GM18517 (cell line): ENCODE measurements around the gene ISCA2.

Experiments used
- ATAC-seq: cut with Tn5 transposase; IDR thresholded peaks from one replicate; pipeline ENCODE4 v1.9.1; 2021; ENCODE audit warnings: mild to moderate bottlenecking, moderate library complexity; ENCODE audit not compliant: unreplicated experiment

ISCA2 gene

GRCh38 chr14:74507840-74508239 is 14.3 kb downstream of the ISCA2 start:
- ATAC-seq = no peak

GRCh38 chr14:74508292-74508731 is 14.7 kb downstream of the ISCA2 start:
- ATAC-seq = no peak

GRCh38 chr14:74508844-74509428 is 15.4 kb downstream of the ISCA2 start:
- ATAC-seq = no peak

DNA sequence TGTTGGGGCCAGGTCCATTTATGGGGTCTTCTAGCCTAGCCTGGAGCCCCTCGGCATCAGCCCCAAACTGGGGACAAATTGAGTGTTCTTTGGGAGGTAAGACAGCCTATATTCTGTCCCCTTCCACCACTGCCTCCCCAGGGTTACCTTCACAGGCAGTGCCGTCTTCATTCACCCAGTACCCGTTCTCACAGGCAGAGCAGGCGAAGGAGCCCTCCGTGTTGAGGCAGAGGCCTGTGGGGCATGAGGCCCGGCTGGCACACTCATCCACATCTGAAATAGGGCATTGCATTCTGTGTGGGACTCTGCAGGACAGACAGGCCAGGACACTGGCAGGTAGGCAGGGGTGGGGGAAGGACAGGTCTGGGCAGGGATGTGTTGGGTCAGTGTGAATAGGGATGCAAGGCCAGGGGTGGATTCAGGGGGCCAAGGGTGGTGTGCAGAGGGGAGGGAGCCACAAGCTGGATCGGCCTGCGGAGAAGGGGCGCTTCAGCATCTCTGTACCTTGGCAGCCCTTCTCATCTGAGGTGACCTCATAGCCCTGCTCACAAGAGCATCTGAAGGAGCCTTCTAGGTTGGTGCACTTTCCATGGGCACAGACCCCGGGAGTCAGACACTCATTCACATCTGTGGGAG is 16.1 kb downstream of the ISCA2 start:
- no peak for ATAC-seq

- ATAC-seq = no peak
Measured at GRCh38 chr14:74510223-74510931, 16.8 kb downstream of the ISCA2 start.

DNA sequence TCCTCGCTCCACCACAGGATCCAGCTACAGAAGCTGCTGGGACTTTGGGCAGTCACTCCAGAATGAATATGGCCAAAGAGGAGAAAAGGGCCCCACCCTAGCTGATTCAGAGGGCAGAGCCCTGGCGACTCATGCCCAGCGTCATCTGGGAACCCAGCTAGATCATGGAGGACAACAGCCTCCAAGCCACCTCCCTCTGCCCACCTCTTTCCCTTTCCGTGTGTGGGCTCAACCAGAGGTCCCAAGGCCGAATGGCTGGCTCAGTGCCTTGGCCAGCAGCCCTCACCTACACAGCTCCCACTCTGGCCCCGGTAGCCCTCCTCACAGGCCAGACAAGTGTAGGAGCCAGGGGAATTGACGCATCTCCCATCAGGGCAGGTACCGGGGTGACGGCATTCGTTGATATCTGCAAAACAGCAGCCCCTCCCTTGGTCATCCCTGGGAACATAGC is 17.4 kb downstream of the ISCA2 start:
- no peak for ATAC-seq

GRCh38 chr14:74511966-74512830 is 18.6 kb downstream of the ISCA2 start:
- ATAC-seq = no peak

GRCh38 chr14:74514471-74514941 is 20.9 kb downstream of the ISCA2 start:
- ATAC-seq = no peak

DNA sequence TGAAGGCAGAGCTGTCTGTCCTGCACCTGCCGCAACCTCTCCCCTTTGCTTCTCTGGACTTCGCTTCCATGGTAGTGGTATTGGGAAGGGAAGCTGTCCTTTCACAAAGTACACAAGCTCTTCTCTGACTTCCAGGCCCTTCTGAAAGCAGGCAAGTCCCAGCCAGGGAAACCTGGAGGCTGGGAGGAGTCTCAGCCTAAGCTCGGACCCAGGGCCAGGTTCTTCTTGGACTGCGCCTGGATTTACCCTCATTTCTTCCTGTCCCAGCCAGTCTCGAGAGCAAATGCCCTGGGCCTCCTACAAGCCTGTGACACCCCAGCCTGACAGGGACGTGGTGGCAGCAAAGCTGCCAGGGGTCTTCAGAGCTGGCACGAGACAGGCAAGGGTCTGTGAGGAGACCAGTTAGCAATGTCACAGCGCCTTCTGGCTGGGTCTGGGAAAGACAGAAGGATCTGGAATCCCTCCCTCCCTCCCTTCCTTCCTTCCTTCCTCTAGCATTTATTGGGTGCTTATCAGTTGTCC is 22.4 kb downstream of the ISCA2 start:
- ATAC-seq = no peak

- ATAC-seq = no peak
Measured at GRCh38 chr14:74516451-74517160, 23.0 kb downstream of the ISCA2 start.

- ATAC-seq = no peak
Measured at GRCh38 chr14:74517731-74518130, 24.2 kb downstream of the ISCA2 start.

DNA sequence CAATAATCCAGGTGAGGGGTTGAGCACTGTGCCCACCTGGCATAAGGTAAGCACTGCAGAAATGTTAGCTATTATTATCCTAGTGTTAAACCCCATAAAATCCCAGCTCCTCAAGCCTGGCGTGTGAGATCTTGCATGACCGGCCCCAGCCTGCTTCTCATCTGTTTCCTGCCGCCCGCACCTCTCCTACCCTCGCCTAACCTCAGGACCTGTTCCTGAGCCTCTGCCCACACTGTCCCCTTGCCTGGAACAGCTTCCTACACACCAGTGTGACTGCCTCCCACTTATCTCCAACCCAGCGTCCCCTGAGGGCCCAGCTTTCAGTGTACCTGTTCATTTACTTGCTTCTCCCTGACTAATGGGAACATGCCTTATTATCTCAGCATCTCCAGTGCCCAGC is 24.7 kb downstream of the ISCA2 start:
- ATAC-seq = no peak

DNA sequence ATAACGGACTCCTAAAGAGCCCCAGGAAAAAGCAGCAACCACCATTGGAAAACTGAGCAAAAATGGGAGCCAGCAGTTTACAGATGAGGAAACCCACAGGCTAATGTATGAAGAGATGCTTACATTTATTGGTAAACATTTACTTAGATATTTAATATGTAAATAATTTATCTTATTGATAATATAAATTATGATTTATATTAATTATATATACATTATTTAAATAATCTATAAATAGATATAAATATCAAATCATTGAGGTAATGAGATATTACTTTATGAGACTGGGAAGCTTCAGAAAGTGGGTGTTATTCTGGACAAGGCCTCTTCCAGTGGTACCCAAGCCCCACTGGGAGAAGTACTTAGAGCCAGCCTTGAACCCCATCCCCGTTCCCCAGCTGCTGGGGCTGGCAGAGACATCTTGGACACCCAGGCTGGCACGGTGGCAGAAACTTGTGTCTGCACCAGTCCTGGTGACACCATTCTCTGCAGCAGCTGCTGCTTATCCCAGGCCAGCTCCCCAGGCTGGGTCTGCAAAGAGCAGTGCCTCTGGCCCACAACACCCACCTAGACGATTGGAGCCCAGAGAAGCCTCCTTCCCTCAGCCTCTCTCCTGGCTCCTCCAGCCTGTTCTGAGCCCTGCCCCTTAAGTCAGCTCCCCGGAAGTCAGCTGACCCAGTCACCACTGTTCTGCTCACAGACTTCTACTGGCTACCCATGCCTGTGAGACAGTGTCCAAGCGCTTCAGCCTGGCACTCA is 25.9 kb downstream of the ISCA2 start:
- no peak for ATAC-seq

- no peak for ATAC-seq
Measured at GRCh38 chr14:74521756-74522155, 28.2 kb downstream of the ISCA2 start.

DNA sequence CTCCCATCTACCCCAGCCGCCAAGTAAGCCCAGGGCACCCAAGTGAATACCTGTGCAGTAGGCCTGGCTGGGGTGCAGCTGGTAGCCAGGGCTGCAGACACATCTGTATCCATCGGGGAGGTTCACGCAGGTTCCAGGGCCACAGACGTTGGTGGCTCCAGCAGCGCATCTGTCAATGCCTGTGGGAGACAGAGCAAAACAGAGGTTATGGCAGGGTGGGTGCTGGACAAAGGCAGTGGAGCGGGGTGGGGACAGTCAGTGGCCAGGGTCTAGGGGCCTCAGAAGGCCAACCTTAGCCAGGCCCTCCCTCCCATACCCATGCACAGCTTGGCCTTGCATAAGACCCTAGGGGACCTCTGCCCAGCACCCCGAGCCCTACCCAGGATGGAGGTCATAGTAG is 29.2 kb downstream of the ISCA2 start:
- ATAC-seq = no peak

DNA sequence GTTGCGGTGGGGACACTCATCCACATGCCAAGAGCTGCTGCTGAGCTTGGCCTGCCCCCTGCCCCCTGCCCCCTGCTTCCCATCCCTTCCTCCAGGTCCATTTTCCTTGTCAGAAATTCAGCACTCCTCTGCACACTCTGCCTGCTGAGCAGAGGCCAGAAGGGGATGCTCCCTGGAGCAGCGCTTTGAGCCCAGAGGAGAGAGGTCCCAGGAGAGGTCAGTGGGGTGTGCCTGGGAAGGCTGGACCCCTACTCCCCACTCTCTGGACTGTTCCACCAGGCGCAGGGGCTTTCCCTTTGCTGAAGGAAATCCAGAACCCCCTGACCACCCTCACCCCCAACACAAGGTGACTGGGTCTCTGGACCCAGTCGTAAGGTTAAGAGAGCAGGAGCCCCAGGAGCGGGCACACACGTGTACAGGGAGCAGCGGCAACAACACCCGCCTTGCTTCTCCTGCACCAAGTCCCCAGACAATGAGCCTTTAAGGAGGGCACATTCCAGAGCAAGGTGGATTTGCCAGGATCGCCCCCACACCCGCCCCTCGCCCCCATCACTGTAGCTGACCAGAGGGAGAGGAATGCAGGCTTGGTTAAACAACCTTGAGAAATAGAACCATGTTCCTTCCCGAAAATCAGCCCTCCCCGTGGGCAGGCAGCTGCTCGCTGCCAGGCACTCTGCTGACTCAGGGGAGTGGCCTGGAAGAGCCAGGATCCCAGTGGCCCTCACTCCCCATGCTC is 30.7 kb downstream of the ISCA2 start:
- no peak for ATAC-seq

GRCh38 chr14:74524812-74525135 is 31.2 kb downstream of the ISCA2 start:
- ATAC-seq = no peak

DNA sequence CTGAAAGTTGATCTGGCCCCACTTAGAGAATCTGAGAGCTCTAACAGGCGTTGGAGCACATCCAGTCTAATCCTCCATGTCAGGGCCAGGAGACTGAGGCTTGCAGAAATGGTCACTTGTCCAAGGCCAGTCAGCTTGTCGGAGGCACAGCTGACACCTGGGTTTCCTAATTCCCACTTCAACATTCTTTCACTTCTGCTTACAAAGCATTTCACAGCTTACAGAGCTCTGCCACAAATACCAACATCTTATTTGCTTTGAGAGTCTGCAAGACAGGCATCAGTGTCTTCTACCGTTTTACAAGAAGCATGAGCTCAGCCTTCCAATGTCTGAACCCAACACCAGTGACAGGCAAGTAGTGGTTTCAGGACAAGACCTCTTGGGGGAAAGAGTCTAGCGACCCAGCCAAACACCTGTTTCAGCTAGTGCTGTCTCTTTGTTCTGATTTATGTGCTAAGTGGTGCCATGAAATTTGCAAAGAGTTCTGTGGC is 31.8 kb downstream of the ISCA2 start:
- no peak for ATAC-seq
